GM19328 (cell line): Measurements from ENCODE around the gene IMPA2.
A peak's percentile ranks its signal among the peaks of the same experiment; 100 is the strongest.
"Not testable (repeated sequence)": the region's sequence is repeated elsewhere in the genome, so short reads cannot be mapped to it uniquely, and the experiment has no call there.

Experiments used
- ATAC-seq: cut with Tn5 transposase; IDR thresholded peaks from one replicate; pipeline ENCODE4 v1.9.1; 2021; ENCODE audit warnings: mild to moderate bottlenecking, moderate library complexity; ENCODE audit not compliant: unreplicated experiment

The IMPA2 gene

DNA sequence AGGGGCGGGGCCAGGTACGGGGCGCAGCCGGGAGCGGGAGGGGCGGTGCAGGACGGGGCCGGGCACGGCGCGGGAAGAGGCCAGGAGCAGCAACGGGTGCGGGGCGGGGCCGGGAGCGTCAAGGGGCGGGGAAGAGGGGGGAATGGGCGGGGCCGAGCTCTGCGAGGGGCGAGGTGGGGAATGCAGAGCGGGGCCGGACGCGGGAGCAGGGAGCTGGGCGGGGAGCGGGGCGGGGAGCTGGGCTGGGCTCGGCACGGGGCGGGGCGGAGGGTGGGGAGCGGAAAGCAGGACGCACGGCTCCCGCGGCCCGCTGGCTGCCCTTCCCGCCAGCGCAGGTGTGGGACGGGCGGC is at the start of gene IMPA2:
TSS of gene IMPA2 (plus strand) at position 316 of the 351 bp plus-strand sequence. CDS start 163 bp downstream, outside the sequence.
- peak; percentile 41 for ATAC-seq

DNA sequence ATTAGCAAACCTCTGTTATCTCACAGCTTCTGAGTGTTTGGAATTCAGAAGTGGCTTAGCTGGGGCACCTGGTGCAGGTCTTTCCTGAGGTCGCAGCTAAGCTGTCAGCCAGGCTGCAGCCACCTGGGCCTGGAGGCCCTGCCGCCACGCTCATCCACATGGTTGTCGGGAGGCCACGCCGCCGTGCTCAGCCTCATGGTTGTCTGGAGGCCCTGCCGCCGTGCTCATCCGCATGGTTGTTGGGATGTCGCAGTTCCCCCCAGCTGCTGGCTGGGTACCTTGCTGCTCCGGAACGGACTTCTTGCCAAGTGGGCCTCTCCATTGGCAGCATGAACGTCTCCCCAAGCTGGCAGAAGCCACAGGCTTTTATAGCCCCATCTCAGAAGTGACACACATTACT is 48.9 kb upstream of the IMPA2 start:
- ATAC-seq: no peak

DNA sequence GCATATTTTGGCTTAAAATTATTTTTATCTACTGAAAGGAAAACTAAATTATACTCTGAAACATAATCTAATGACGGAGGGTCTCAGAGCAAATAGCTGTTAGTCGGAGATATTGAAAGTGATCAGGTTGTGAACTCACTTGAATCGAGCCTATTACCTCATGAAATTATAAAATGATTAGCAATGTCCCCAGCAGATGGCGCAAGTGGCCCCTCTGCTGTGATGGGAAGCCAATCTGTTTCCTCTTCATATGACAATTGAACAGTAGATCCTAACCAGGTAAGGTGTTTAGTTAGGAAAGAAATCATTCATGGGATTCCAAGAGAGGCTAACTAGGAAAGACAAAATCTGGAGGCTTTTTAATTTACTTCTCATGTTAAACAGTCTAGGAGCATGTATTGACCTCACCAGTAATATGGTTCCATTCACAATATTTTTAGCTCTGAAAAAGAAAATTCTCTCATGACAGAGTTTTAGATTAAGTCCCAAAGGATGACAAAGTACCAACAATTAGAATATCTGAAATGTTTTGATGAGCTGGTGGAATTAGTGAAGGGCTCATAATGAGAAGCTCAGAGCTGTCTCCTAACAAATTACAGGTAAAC is 43.3 kb upstream of the IMPA2 start:
- no peak for ATAC-seq

DNA sequence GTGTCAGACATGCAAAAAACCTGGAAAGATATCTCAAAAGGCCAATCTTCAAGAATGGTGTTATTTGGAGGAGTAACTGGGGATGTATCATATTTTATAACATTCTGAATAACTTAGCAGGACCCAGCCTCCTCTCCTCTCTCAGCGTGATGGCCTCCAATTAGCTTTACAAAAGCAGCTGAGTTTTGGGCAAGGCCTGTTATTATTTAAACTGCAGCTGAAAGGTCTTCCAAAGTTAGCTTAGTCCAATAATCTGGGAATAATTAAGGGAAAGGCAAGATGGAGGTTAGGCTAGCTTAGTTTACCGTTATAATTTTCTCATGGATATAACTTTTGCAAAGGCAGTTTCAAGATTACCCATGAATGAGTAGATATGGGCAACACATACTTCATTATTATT is 40.4 kb upstream of the IMPA2 start:
- no peak for ATAC-seq

DNA sequence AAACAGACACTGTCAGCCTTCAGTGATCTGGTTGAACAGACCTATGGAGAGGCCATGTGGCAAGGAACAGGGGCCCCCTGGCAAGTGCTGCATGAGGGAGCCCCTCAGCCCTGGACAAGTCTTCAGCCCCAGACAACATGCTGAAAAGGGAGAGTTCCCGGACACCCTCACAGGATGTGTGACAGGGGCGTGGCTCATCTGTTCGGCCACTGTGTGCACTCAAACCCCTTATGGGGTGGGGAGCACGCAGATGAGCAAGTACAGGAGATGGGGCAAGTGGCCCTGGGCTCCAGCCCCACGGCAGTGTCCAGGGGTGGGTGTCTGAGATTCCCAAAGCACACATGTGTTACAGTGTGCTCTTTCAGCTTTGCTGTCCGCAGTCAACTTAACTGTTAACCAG is 37.8 kb upstream of the IMPA2 start:
- no peak for ATAC-seq

DNA sequence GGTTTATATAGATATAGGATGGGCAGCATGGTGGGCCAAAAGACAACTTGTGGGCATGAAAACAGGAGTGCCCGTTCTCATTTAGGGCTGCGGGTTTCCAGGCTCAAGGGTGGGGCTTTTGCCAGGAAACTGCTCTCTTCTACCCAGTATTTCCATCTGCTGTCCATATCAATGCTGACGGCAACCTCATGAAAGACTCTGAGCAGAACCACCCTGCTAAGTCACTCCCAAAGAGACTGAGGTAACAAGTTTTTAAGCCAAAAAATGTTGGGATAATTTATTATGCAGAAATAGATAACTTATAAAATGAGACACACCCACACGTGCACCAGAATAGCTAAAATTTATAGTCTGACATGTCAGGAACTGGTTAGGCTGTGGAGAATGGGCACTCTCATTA is 37.1 kb upstream of the IMPA2 start:
- ATAC-seq: no peak

DNA sequence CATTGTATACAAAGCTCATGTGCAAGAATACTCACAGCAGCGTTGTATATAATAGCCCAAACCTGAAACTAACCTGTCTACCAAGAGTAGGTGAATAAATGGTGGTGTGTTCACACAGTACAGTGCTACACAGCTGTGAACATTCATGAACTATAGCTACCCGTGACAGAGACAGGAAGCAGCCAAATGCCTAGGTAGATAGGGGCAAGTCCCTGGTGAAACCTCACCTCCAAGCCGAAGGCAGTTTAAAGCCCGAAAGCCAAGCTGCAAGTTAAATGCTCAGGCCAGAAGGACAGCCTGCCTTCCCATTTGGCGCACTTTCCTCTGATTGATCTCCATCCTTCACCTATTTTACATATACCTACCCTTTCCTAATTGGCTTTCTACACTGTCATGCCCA is 36.5 kb upstream of the IMPA2 start:
- no peak for ATAC-seq

DNA sequence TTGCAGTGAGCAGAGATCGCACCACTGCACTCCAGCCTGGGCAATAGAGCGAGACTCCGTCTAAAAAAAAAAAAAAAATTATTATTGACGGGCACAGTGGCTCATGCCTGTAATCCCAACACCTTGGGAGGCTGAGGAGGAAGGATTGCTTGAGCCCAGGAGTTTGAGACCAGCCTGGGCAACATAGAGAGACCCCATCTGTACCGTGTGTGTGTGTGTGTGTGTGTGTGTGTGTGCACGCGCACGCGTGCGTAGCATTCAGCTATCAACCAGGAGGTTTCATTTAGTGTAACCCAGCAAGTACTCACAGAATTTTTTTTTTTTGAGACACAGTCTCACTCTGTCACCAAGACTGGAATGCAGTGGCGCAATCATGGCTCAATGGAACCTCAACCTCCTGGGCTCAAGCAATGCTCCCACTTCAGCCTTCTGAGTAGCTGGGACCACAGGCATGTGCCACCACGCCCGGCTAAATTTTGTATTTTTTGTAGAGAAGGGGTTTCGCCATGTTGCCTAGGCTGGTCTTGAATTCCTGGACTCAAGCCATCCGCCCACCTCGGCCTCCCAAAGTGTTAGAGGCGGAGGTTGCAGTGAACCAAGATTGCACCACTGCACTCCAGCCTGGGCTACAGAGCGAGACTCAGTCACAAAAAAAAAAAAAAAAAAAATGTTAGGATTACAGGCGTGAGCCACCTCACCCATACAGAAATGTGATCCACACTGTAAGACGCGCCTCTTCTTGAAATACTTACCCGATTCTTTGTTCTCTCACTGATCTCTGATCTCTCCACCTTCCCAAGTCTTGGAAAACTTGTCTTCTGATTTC is 35.3 kb upstream of the IMPA2 start:
- ATAC-seq: not testable (repeated sequence)

DNA sequence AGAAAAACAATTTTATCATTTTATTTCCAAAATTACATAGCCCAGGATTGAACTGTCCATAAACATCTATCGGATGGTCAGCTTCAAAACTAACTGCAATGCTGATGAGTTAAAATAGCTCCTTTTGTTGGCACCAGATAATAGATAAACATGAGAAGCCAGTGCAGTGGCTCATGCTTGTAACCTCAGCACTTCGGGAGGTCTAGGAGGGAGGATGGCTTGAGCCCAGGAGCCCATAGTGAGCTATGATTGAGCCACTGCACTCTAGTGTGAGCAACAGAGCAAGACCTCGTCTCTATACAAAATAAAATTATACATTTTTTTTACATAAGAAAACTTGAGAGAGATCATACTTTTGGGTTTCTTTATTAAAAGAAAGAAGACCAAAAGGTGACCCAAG is 34.6 kb upstream of the IMPA2 start:
- no peak for ATAC-seq

DNA sequence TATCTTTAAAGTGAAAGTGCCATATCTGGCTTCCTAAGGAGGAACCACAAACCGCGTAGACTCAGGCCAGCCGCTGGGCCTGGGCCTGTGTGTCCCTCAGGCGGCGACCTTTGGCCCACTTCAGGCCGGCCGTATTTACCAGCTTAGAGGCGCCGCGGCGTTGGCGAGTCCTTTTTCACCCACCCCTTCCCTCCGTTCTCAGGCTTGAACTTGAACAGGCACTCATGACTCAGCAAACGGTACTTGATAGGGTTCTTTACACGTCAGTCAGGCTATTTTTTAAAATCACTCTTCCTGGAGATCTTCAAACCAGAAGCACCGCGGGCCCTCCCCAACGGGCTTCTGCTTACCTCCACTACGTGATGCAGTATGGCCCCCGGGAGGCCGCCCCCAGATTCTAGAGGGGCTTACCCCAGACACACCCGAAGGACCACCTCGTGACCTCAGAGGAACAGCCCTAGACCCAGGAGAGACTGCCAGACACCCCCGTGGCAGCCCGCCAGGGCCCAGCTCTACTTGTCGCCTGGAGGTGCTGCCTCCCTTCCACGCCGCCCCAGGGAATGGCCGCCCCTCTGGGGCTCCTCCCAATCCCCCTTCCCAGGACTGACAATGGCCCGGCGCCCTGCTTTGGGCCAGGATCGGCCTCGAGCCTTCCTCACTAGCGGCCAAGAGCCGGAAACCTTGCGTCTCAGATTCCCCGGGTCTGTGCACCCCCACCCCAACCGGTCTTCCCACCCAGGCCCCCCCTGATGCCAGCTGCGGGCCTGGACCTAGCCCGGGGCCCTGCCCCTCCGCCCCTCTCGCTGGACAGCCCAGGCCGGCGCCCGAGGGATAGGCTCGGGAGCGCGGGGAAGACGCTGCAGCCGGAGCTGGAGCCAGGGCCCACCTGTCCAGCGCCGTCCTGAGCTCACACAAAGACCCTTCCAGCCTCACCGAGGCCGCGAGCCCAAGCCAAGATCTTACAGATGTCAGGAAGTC is 33.8 kb upstream of the IMPA2 start:
- ATAC-seq: peak; percentile 84

DNA sequence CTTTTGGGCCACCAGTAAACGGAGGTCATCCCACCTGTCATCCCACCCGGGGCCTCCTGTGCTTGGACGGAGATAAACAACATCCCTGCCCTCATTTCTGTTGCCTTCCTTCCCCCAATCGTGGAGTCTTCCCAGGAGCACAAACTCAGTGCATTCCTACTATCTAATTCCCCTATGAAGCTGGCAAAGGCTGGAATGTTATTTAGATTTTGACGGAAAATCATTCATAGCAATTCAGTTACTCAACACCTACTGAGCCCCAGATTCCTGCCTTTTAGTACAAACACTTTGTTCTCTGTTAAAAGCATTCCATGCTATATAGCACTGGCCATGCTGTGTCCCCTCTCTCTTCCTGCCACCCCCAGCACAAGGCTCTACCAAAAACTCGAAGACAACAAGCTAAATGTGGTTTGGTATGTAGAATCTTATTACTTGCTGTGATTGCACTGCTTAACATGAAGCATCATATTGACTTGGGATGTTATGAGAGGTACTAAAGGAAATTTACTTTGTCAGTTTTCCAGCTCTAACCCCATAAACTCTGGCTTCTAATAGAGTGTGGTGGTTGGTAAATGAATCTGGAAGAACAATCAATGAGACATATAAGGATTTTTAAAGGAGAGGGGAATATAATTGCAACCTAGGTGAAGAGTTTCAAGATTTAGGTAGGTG is 32.3 kb upstream of the IMPA2 start:
- ATAC-seq: no peak

DNA sequence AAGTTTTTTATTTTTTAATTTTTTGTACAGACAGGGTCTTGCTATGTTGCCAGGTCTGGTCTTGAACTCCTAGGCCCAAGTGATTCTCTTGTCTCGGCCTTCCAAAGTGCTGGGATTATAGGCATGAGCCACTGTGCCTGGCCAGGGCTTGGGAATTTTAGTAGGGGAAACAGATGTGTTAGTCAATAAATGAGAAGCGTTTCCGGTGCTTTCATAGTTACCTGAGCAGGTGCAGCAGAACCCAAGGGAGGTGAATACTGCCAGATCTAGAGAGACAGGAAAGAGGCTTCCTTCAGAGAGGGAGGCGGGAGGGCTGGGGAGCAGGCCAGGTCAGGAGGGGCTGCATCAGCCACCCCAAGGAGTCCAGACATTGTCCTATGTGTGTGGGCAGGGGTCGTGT is 30.5 kb upstream of the IMPA2 start:
- no peak for ATAC-seq

DNA sequence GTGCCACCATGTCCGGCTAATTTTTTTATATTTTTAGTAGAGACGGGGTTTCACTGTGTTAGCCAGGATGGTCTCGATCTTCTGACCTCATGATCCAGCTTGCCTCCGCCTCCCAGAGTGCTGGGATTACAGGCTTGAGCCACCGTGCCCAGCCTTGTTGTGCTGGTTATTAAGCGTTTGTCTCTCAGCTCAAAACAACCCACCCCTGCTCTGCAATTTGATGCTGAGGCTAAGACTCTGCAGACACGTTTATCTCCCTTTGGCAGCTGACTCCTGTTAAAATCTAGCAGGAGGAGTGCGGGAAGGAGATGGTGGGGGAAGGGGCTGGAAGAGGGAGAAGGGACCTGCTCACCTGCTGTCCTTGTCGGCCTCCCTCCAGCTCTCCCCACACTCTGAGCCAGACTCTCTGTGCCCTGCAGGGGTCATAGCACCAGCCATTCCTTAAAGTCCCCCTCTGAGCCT is 29.9 kb upstream of the IMPA2 start:
- ATAC-seq: no peak

DNA sequence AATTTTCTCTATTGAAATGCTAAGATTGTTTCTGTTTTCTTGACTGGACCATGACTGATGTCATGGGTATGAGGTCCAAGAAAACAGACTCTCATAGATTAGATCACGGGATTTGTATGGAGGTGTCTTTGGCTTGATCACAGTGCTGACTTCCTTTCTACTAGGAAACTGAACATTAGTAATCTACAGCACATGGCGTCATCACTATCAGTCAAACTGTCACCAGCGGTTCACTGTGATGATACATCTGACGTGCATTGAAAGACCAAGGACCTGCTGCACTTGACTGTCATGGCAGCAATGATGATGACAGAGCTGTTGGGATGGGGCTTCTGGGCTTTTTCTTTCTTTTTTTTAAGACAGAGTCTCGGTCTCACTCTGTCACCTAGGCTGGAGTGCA is 28.2 kb upstream of the IMPA2 start:
- no peak for ATAC-seq

DNA sequence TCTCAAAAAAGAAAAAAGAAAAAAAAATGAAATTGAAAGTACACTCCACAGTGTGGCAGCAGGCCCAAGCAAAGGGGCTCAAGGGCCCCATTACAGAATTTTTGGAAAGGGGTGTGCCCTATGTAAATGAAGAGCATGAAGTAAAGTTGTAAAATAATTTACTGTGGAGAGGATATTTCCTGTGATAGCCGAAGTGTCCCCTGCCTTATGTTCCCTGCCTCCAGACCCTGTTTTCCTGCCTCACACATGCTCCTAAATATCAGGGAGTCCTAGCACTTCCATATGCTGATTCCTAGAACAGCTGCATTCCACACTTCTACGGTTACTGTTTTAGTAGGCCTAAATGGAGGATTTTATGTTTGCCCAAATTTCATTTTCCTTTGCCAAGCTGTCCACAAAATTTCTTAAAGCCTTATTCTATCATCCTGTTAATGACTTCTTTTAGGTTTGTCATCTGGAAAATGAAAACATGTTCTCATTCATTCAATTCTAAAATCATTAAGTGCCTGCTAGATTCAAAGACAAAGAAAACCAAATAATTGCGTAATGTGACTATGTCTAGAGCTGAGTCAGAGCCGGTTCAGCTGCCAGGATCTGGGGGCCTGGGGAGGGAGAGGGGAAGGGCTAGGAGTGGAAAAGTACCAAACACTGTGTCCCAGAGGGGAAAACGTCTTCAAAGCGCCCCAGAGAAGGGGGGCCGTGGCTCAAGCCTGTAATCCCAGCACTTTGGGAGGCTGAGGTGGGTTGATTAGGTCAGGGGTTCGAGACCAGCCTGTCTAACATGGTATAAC is 25.9 kb upstream of the IMPA2 start:
- ATAC-seq: no peak

DNA sequence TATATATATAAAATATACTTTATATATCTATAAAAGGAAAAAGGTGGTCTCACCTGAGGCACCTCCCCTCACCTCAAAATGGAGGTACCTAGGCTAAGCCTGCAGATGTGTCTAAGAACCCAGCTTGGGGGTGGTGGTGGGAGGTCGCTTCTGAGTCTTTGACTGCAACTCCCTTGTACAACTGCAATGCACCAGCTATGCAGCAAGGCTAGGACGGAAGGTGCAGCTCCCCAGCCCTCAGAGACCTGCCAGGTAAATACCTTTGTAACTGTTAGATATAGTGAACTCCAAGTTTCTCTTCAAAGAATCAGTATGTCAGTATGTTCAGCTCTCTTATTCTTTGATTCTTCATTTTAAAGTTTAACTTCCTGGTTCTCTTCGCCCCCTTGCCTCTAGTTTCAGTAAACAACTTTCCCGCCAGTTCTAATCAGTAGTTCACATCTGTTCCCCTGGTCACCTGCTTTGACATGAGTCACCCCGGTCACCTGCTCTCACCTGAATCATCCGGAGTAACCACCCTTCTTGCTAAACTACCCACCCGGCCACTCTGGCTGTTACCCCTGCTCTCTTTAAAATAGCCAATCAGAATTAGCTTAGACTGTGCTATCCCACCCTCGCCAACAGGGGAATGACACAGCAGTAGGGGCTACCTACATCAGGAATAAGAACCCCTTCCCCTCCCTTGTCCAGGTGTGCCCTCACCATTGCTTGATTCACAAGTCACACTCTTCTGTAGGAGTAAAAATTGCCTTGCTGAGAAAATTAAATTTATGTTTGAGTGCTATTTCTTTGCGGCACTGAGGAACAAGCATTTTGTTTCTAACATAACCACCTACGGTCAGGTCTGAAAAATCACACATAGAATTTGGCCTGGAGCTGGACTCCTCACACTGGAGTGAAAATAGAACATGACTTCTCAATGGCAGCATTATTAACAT is 24.7 kb upstream of the IMPA2 start:
- ATAC-seq: no peak

DNA sequence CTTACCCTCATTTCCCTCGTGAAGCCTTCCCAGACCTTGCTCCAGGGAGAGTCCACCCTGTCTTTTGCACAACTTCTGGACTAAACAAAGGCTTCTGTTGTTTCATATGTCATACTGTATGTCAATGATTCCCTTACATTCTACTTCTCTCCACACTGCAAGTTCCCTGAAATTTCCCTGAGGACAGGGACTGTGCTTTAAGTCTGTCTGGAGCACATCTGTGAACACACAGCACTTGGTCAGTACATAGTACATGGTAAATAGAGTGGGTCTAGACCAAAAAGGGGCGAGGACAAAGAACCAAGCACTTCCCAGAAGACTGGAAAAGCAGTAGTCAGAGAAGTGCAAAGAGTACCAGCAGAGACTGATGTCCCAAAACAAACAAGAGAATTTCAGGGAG is 23.7 kb upstream of the IMPA2 start:
- ATAC-seq: no peak

DNA sequence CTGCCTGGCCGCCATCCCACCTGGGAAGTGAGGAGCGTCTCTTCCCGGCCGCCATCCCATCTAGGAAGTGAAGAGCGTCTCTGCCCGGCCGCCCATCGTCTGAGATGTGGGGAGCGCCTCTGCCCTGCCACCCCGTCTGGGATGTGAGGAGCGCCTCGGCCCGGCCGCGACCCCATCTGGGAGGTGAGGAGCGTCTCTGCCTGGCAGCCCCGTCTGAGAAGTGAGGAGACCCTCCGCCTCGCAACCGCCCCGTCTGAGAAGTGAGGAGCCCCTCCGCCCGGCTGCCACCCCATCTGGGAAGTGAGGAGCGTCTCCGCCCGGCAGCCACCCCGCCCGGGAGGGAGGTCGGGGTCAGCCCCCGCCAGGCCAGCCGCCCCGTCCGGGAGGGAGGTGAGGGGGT is 21.7 kb upstream of the IMPA2 start:
- ATAC-seq: not testable (repeated sequence)
